WTC11 (cell line): Measurements from ENCODE around the gene CACNA1A.

Experiments
- TF ChIP-seq, protein P1 (sequence below): fragments of 200-600 bp; IDR thresholded peaks from 2 replicates; pipeline ENCODE4 v1.8.0; 2022; ENCODE audit warnings: antibody characterized with exemption
- TF ChIP-seq, protein P2 (sequence below): sonication (generic); formaldehyde crosslinking; IDR thresholded peaks from 2 replicates; pipeline ENCODE4 v1.8.1; 2023; ENCODE audit warnings: mild to moderate bottlenecking, missing genetic modification reagents, borderline replicate concordance

DNA sequence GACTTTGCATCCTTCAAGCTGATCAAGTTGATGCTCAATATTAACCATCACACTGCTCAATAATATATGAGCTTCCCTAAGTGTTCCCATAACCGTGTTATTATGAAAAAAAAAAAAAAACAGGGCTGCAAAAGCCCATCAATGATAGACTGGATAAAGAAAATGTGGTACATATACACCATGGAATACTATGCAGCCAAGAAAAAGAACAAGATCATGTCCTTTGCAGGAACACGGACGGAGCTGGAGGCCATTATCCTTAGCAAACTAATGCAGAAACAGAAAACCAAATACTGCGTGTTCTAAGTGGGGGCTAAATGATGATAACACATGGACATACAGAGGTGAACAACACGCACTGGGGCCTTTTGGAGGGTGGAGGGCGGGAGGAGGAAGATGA is 58.3 kb downstream of the CACNA1A start:
- TF ChIP-seq, protein P1, sequence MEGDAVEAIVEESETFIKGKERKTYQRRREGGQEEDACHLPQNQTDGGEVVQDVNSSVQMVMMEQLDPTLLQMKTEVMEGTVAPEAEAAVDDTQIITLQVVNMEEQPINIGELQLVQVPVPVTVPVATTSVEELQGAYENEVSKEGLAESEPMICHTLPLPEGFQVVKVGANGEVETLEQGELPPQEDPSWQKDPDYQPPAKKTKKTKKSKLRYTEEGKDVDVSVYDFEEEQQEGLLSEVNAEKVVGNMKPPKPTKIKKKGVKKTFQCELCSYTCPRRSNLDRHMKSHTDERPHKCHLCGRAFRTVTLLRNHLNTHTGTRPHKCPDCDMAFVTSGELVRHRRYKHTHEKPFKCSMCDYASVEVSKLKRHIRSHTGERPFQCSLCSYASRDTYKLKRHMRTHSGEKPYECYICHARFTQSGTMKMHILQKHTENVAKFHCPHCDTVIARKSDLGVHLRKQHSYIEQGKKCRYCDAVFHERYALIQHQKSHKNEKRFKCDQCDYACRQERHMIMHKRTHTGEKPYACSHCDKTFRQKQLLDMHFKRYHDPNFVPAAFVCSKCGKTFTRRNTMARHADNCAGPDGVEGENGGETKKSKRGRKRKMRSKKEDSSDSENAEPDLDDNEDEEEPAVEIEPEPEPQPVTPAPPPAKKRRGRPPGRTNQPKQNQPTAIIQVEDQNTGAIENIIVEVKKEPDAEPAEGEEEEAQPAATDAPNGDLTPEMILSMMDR: no peak
- TF ChIP-seq, protein P2, sequence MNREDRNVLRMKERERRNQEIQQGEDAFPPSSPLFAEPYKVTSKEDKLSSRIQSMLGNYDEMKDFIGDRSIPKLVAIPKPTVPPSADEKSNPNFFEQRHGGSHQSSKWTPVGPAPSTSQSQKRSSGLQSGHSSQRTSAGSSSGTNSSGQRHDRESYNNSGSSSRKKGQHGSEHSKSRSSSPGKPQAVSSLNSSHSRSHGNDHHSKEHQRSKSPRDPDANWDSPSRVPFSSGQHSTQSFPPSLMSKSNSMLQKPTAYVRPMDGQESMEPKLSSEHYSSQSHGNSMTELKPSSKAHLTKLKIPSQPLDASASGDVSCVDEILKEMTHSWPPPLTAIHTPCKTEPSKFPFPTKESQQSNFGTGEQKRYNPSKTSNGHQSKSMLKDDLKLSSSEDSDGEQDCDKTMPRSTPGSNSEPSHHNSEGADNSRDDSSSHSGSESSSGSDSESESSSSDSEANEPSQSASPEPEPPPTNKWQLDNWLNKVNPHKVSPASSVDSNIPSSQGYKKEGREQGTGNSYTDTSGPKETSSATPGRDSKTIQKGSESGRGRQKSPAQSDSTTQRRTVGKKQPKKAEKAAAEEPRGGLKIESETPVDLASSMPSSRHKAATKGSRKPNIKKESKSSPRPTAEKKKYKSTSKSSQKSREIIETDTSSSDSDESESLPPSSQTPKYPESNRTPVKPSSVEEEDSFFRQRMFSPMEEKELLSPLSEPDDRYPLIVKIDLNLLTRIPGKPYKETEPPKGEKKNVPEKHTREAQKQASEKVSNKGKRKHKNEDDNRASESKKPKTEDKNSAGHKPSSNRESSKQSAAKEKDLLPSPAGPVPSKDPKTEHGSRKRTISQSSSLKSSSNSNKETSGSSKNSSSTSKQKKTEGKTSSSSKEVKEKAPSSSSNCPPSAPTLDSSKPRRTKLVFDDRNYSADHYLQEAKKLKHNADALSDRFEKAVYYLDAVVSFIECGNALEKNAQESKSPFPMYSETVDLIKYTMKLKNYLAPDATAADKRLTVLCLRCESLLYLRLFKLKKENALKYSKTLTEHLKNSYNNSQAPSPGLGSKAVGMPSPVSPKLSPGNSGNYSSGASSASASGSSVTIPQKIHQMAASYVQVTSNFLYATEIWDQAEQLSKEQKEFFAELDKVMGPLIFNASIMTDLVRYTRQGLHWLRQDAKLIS (CRISPR knock-in tag): no peak
